ENCODE data around the gene PTTG1IP. TPM values are rescaled to one million over a fixed set of nuclear protein-coding genes. Genes with fewer than 3 reads are reported as not detected.
A peak's percentile ranks its signal among the peaks of the same experiment; 100 is the strongest.

Gene PTTG1IP
- total RNA-seq, 1 donor from 2014 or later = 73.9 TPM

- DNase-seq (ENCODE audit: low spot score) (no peak), ATAC-seq (no peak)
These were observed 37.0 kb upstream of the PTTG1IP start for GRCh38 chr21:44910229-44911067.

- DNase-seq (ENCODE audit: low spot score) (no peak), ATAC-seq (no peak)
These were observed 36.2 kb upstream of the PTTG1IP start for GRCh38 chr21:44909719-44910118.

GRCh38 chr21:44908908-44909307 lies 35.4 kb upstream of the PTTG1IP start:
- no peak for ATAC-seq
- DNase-seq (ENCODE audit: low spot score) = no peak

GRCh38 chr21:44907966-44908895 lies 34.7 kb upstream of the PTTG1IP start:
- DNase-seq (ENCODE audit: low spot score) = no peak
- ATAC-seq = no peak

- ATAC-seq (no peak), DNase-seq (ENCODE audit: low spot score) (no peak)
These were observed 33.9 kb upstream of the PTTG1IP start for GRCh38 chr21:44907225-44907965.

GRCh38 chr21:44905728-44906090 lies 32.2 kb upstream of the PTTG1IP start:
- ATAC-seq (no peak), DNase-seq (ENCODE audit: low spot score) (no peak)

- DNase-seq (ENCODE audit: low spot score) (no peak), ATAC-seq (no peak)
These were observed 31.7 kb upstream of the PTTG1IP start for GRCh38 chr21:44905016-44905727.

GRCh38 chr21:44904141-44904923 lies 30.8 kb upstream of the PTTG1IP start:
- ATAC-seq (no peak), DNase-seq (ENCODE audit: low spot score) (no peak)

GRCh38 chr21:44903689-44904088 lies 30.2 kb upstream of the PTTG1IP start:
- ATAC-seq (no peak), DNase-seq (ENCODE audit: low spot score) (no peak)

- peak; percentile 19 for ATAC-seq
These were observed 29.7 kb upstream of the PTTG1IP start for GRCh38 chr21:44903050-44903685.

GRCh38 chr21:44902268-44903049 lies 29.0 kb upstream of the PTTG1IP start:
- no peak for DNase-seq (ENCODE audit: low spot score)

More at GRCh38 chr21:44903050-44903685, 29.7 kb upstream of the PTTG1IP start:
- DNase-seq (ENCODE audit: low spot score) = no peak

GRCh38 chr21:44901391-44902074 lies 28.0 kb upstream of the PTTG1IP start:
- DNase-seq (ENCODE audit: low spot score) (no peak), ATAC-seq (no peak)

More at GRCh38 chr21:44902268-44903049, 29.0 kb upstream of the PTTG1IP start:
- ATAC-seq = no peak

GRCh38 chr21:44900559-44901251 lies 27.2 kb upstream of the PTTG1IP start:
- no peak for ATAC-seq
- DNase-seq (ENCODE audit: low spot score) = no peak

- no peak for DNase-seq (ENCODE audit: low spot score)
- no peak for ATAC-seq
These were observed 26.5 kb upstream of the PTTG1IP start for GRCh38 chr21:44899768-44900558.

GRCh38 chr21:44898851-44899767 lies 25.6 kb upstream of the PTTG1IP start:
- DNase-seq (ENCODE audit: low spot score) = no peak
- no peak for ATAC-seq
